ENCODE measurements around the gene ADAM22. TPM values are rescaled to one million over a fixed set of nuclear protein-coding genes. Genes with fewer than 3 reads are reported as not detected.

ADAM22 gene
- polyA plus RNA-seq, 1 donor, result 11.9 TPM

- peak; percentile 87 for DNase-seq
These were observed 286.0 kb downstream of the ADAM22 start, which contains the start of gene SRI for GRCh38 chr7:88219781-88220747. SRI (minus strand) TSS chr7:88220038; CDS start chr7:88220026, 12 bp downstream.

- DNase-seq, result no peak
These were observed 289.2 kb downstream of the ADAM22 start for GRCh38 chr7:88223265-88223664.

- no peak for DNase-seq
These were observed 290.7 kb downstream of the ADAM22 start for GRCh38 chr7:88224601-88225275.

GRCh38 chr7:88226201-88226600 lies 292.1 kb downstream of the ADAM22 start:
- DNase-seq, result no peak

- no peak for DNase-seq
These were observed 292.9 kb downstream of the ADAM22 start for GRCh38 chr7:88226886-88227516.

- no peak for DNase-seq
These were observed 295.4 kb downstream of the ADAM22 start for GRCh38 chr7:88229302-88229995.

- no peak for DNase-seq
These were observed 296.6 kb downstream of the ADAM22 start for GRCh38 chr7:88230646-88231045.

- no peak for DNase-seq
These were observed 299.8 kb downstream of the ADAM22 start for GRCh38 chr7:88233828-88234227.

- DNase-seq, result no peak
These were observed 305.8 kb downstream of the ADAM22 start for GRCh38 chr7:88239852-88240251.

- DNase-seq, result peak; percentile 37
These were observed 309.4 kb downstream of the ADAM22 start for GRCh38 chr7:88243345-88243909.

GRCh38 chr7:88244258-88244657 lies 310.2 kb downstream of the ADAM22 start:
- DNase-seq, result no peak

Other genes starting within 250 kb of the ADAM22 start
- 12.7 TPM for gene SLC25A40, start 57.9 kb upstream of the ADAM22 start, polyA plus RNA-seq (ENCODE audit: insufficient read length)
- 7.9 TPM for gene DBF4, start 57.8 kb upstream of the ADAM22 start, polyA plus RNA-seq (ENCODE audit: insufficient read length)

Measured in hindlimb muscle (tissue), 1 donor.